ENCODE results near the gene NPAS3.

NPAS3 gene

GRCh38 chr14:33580231-33580749 lies 641.6 kb downstream of the NPAS3 start:
- H3K4me3 ChIP-seq (ENCODE audit: low read depth, low read length), result no peak overlapping the region
- no peak for TF ChIP-seq CTCF (IDR thresholded peaks at IDR 0.05; ENCODE audit: low read depth, low read length)

GRCh38 chr14:33580841-33581240 lies 642.2 kb downstream of the NPAS3 start:
- no peak for TF ChIP-seq CTCF (IDR thresholded peaks at IDR 0.05; ENCODE audit: low read depth, low read length)
- no peak overlapping the region for H3K4me3 ChIP-seq (ENCODE audit: low read depth, low read length)

- H3K4me3 ChIP-seq (ENCODE audit: low read depth, low read length), result no peak overlapping the region
- no peak for TF ChIP-seq CTCF (IDR thresholded peaks at IDR 0.05; ENCODE audit: low read depth, low read length)
Measured at GRCh38 chr14:33584697-33585096, 646.0 kb downstream of the NPAS3 start.

- TF ChIP-seq CTCF (IDR thresholded peaks at IDR 0.05; ENCODE audit: low read depth, low read length), result no peak
- H3K4me3 ChIP-seq (ENCODE audit: low read depth, low read length), result no peak overlapping the region
Measured at GRCh38 chr14:33586806-33587205, 648.1 kb downstream of the NPAS3 start.

- no peak overlapping the region for H3K4me3 ChIP-seq (ENCODE audit: low read depth, low read length)
- TF ChIP-seq CTCF (IDR thresholded peaks at IDR 0.05; ENCODE audit: low read depth, low read length), result no peak
Measured at GRCh38 chr14:33587791-33588190, 649.1 kb downstream of the NPAS3 start.

GRCh38 chr14:33588771-33589170 lies 650.1 kb downstream of the NPAS3 start:
- no peak overlapping the region for H3K4me3 ChIP-seq (ENCODE audit: low read depth, low read length)
- TF ChIP-seq CTCF (IDR thresholded peaks at IDR 0.05; ENCODE audit: low read depth, low read length), result no peak

GRCh38 chr14:33589334-33589733 lies 650.7 kb downstream of the NPAS3 start:
- H3K4me3 ChIP-seq (ENCODE audit: low read depth, low read length), result no peak overlapping the region
- TF ChIP-seq CTCF (IDR thresholded peaks at IDR 0.05; ENCODE audit: low read depth, low read length), result no peak

All from WI38 (cell line).